CD4-positive, alpha-beta T cell treated with Interleukin-4 for 4 hours (primary cell): ENCODE data around the gene GPX4.

Source experiments
- DNase-seq: peaks from one replicate; pipeline ENCODE4 v3.0.0-alpha.2; 2020

GPX4 gene

DNA sequence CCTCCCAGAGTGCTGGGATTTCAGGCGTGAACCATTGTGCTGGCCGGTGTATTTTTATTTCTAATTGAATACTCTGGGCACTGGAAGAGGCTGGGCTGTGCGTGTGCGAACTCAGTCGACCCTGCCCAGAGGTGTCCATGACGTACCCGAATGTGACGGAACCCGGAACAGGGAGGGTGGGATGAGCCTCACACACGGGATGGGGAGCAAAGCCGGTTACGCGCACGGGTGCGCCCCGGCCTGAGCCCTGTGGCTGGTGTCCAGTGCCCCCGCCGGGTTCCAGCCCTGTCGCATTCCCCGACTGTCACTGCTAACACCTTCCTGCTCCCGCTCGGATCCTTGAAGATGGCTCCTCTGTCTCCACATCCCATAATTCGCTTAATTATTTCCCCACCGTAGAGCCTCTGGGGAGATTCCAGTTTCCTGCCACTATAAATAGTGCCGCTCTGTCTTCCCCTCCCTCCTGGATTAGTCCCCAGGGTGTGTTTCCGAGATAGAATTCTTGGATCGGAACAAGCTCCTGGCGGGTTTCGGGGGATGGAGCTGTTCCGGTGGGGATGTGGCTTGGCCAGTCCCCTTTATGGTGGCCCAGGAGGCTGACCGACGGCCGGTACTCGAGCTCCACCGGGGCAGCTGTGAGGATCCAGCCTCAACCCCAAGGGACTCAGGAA is 48.3 kb downstream of the GPX4 start:
- DNase-seq = no peak

- no peak for DNase-seq
Observed at GRCh38 chr19:1153891-1154730, 50.3 kb downstream of the GPX4 start.

DNA sequence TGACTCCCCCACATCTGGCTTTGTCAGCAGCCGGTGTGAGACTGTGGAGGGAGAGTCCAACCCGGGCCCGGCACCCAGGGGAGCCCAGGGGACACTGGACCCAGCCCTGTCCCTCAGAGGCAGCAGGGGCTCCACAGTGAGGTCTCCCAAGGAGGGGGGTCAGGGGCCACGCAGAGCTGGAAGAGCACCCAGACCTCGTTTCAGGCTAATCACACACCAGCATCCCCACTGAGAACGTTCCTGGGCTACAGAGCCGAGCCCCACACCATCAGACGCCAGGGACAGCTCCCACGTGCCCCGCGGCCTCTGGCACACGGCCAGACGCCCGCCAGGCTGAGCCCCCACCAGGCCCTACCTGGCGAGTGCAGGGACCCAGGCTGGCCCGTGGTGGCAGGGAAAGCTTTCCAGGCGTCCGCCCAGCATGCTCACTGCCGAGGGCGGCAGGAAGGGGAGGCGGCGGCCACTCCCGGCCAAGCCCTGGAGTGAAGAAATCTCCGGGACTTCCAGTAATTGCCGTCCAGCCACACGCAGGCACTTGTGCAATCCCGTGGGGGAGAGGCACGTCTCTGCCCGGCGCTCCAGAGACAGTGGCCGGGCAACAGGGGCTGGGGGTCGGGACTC is 51.0 kb downstream of the GPX4 start:
- DNase-seq = no peak

GRCh38 chr19:1155352-1156304 is 51.8 kb downstream of the GPX4 start:
- no peak for DNase-seq
